A549 (cell line): ENCODE results near the gene TECR.

Experiments used
- CHD2 ChIP-seq: fragments of 150-350 bp; IDR thresholded peaks from 2 replicates; pipeline ENCODE4 v1.6.1; 2014; ENCODE audit warnings: low read length; ENCODE audit not compliant: partially characterized antibody
- CTCF ChIP-seq: fragments of >200 bp; sonication (Bioruptor Twin); formaldehyde crosslinking; IDR thresholded peaks from 3 replicates; pipeline ENCODE4 v1.5.1; 2016
- FOSL2 ChIP-seq, 2 experiments: fragments of 450-650 bp in 1 of 2; fragments of >200 bp in 1 of 2; sonication (Bioruptor Twin) in 1 of 2; formaldehyde crosslinking; IDR thresholded peaks; 2 replicates each; pipeline versions ENCODE4 v1.5.0 to v1.6.1; 2016 to 2020; ENCODE audit warnings: mild to moderate bottlenecking in 1 of 2, moderate library complexity in 1 of 2
- MYC ChIP-seq: IDR thresholded peaks from 2 replicates; pipeline ENCODE4 v1.6.1; 2012; ENCODE audit warnings: mild to moderate bottlenecking, inconsistent platforms, low read length, improper control_type of control experiment, borderline replicate concordance
- SMC3 ChIP-seq: fragments of >200 bp; sonication (Bioruptor Twin); formaldehyde crosslinking; IDR thresholded peaks from 3 replicates; pipeline ENCODE4 v1.6.1; 2018; ENCODE audit warnings: inconsistent platforms
- USF2 ChIP-seq: fragments of 450-650 bp; IDR thresholded peaks from 2 replicates; pipeline ENCODE4 v1.6.1; 2014; ENCODE audit warnings: antibody characterized with exemption
- ZFP36 ChIP-seq: fragments of 450-650 bp; IDR thresholded peaks from 2 replicates; pipeline ENCODE4 v1.6.1; 2014; ENCODE audit warnings: borderline replicate concordance; ENCODE audit not compliant: partially characterized antibody
- TF ChIP-seq, protein P1 (sequence below): fragments of >200 bp; sonication (Bioruptor Twin); formaldehyde crosslinking; IDR thresholded peaks from 3 replicates; pipeline ENCODE4 v1.6.1; 2016
- TF ChIP-seq, protein P2 (sequence below): IDR thresholded peaks from 2 replicates; pipeline ENCODE4 v1.6.1; 2012; ENCODE audit warnings: low read depth, borderline replicate concordance

GRCh38 chr19:14496029-14496833, 33.2 kb upstream of the TECR start, which contains the start of gene GIPC1:
- TF ChIP-seq CTCF (no peak), SMC3 (no peak), ZFP36 (no peak), MYC (0 out of 2 replicates have a peak, but pooled peaks have one; percentile 38), CHD2 (no peak), USF2 (peak; percentile 95), FOSL2 (IDR thresholded peaks at IDR 0.05) (no peak), FOSL2 (CRISPR knock-in tag; IDR thresholded peaks at IDR 0.05) (no peak)
- TF ChIP-seq, protein P1, sequence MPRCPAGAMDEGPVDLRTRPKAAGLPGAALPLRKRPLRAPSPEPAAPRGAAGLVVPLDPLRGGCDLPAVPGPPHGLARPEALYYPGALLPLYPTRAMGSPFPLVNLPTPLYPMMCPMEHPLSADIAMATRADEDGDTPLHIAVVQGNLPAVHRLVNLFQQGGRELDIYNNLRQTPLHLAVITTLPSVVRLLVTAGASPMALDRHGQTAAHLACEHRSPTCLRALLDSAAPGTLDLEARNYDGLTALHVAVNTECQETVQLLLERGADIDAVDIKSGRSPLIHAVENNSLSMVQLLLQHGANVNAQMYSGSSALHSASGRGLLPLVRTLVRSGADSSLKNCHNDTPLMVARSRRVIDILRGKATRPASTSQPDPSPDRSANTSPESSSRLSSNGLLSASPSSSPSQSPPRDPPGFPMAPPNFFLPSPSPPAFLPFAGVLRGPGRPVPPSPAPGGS, result no peak
- TF ChIP-seq, protein P2, sequence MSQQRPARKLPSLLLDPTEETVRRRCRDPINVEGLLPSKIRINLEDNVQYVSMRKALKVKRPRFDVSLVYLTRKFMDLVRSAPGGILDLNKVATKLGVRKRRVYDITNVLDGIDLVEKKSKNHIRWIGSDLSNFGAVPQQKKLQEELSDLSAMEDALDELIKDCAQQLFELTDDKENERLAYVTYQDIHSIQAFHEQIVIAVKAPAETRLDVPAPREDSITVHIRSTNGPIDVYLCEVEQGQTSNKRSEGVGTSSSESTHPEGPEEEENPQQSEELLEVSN, result peak; percentile 76
